Osteoblast (primary cell): ENCODE results near the gene PATJ. TPM values are rescaled to one million over a fixed set of nuclear protein-coding genes. Genes with fewer than 3 reads are reported as not detected.

Source experiments
- DNase-seq: peaks from one replicate; pipeline ENCODE4 v3.0.0; 2011; ENCODE audit warnings: low spot score, mixed read lengths; ENCODE audit not compliant: insufficient read length; ENCODE audit errors: missing footprints
- H2AFZ ChIP-seq: 2 replicates; pipeline ENCODE4 v1.6.0; 2011; ENCODE audit warnings: mild to moderate bottlenecking, low read length
- H3K27ac ChIP-seq: 2 replicates; pipeline ENCODE4 v1.5.1; 2011; ENCODE audit warnings: mild to moderate bottlenecking, low read depth, low read length, moderate library complexity
- H3K27me3 ChIP-seq: 2 replicates; pipeline ENCODE4 v1.6.0; 2012; ENCODE audit warnings: mild to moderate bottlenecking, control low read depth, inconsistent platforms, low read length, moderate library complexity; ENCODE audit not compliant: insufficient read depth
- H3K36me3 ChIP-seq: 2 replicates; pipeline ENCODE4 v1.5.1; 2011; ENCODE audit warnings: mild to moderate bottlenecking, low read length, control low read depth, moderate library complexity; ENCODE audit not compliant: insufficient read depth
- H3K4me1 ChIP-seq: 2 replicates; pipeline ENCODE4 v1.5.1; 2011; ENCODE audit warnings: mild to moderate bottlenecking, low read length, control low read depth, moderate library complexity; ENCODE audit not compliant: insufficient read depth
- H3K4me2 ChIP-seq: 2 replicates; pipeline ENCODE4 v1.6.0; 2011; ENCODE audit warnings: mild to moderate bottlenecking, low read length; ENCODE audit not compliant: insufficient read depth
- H3K4me3 ChIP-seq: fragments of 200-600 bp; sonication (generic); 3 replicates; pipeline ENCODE4 v1.5.1; 2012; ENCODE audit warnings: mild to moderate bottlenecking, low read length, inconsistent platforms; ENCODE audit not compliant: insufficient read depth
- H3K79me2 ChIP-seq: 2 replicates; pipeline ENCODE4 v1.6.0; 2012; ENCODE audit warnings: mild to moderate bottlenecking, low read length, control low read depth, inconsistent platforms; ENCODE audit not compliant: insufficient read depth
- H3K9me3 ChIP-seq: 2 replicates; pipeline ENCODE4 v1.5.1; 2011; ENCODE audit warnings: low read depth, low read length, control low read depth
- H4K20me1 ChIP-seq: 2 replicates; pipeline ENCODE4 v1.6.0; 2012; ENCODE audit warnings: mild to moderate bottlenecking, low read length, control low read depth; ENCODE audit not compliant: insufficient read depth
- total RNA-seq: library from RNA; depleted of rRNA; stranded (reverse); fragments of >200 nt; gene quantifications from 2 replicates; pipeline ENCODE4 v1.2.3, GENCODE V29; 2012
- TF ChIP-seq, protein P1 (sequence below): IDR thresholded peaks from 2 replicates; pipeline ENCODE4 v1.5.1; 2011; ENCODE audit warnings: mild to moderate bottlenecking, low read depth, low read length, moderate library complexity; ENCODE audit errors: extremely low read depth

PATJ gene
- total RNA-seq, 1 donor: 10.1 TPM

DNA sequence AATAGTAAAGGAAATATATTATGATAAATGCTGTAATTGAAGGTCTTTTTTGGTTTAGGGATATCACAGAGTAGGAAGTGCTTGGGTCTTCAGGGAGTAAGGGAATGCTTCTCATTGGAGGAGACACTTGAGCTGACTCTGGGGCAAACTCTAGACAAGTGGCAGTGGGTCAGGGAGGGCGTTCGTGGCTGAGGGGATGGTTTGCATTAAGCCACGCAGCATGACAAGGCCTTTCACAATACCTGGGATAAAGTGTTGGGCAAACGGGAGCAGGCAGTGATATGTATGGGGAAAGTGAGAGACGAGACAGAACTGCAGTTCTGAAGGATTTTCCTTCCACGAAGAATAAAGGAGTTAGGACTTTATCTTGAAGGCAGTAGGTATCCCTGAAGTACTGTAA, 109.0 kb downstream of the PATJ start:
- no peaks in the 10 kb centered on the region for H4K20me1 ChIP-seq
- peaks cover 3% of the 10 kb centered on the region for H3K4me1 ChIP-seq
- no peaks in the 10 kb centered on the region for H3K36me3 ChIP-seq
- no peaks in the 10 kb centered on the region for H3K79me2 ChIP-seq
- no peak overlapping the region for H3K4me2 ChIP-seq
- H3K4me3 ChIP-seq: no peak overlapping the region
- H3K27ac ChIP-seq: no peak overlapping the region
- H2AFZ ChIP-seq: peak overlapping the region; percentile 4
- DNase-seq: no peak
- TF ChIP-seq, protein P1, sequence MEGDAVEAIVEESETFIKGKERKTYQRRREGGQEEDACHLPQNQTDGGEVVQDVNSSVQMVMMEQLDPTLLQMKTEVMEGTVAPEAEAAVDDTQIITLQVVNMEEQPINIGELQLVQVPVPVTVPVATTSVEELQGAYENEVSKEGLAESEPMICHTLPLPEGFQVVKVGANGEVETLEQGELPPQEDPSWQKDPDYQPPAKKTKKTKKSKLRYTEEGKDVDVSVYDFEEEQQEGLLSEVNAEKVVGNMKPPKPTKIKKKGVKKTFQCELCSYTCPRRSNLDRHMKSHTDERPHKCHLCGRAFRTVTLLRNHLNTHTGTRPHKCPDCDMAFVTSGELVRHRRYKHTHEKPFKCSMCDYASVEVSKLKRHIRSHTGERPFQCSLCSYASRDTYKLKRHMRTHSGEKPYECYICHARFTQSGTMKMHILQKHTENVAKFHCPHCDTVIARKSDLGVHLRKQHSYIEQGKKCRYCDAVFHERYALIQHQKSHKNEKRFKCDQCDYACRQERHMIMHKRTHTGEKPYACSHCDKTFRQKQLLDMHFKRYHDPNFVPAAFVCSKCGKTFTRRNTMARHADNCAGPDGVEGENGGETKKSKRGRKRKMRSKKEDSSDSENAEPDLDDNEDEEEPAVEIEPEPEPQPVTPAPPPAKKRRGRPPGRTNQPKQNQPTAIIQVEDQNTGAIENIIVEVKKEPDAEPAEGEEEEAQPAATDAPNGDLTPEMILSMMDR: no peak
- no peaks in the 10 kb centered on the region for H3K27me3 ChIP-seq
- no peaks in the 10 kb centered on the region for H3K9me3 ChIP-seq

- H3K9me3 ChIP-seq: no peaks in the 10 kb centered on the region
- no peak for DNase-seq
- H3K27ac ChIP-seq: no peak overlapping the region
- H3K4me3 ChIP-seq: no peak overlapping the region
- peaks cover 3% of the 10 kb centered on the region for H3K4me1 ChIP-seq
- no peaks in the 10 kb centered on the region for H3K36me3 ChIP-seq
- H2AFZ ChIP-seq: no peak overlapping the region
- no peaks in the 10 kb centered on the region for H3K27me3 ChIP-seq
- H4K20me1 ChIP-seq: no peaks in the 10 kb centered on the region
- H3K79me2 ChIP-seq: no peaks in the 10 kb centered on the region
- TF ChIP-seq, protein P1: peak; percentile 79
- no peak overlapping the region for H3K4me2 ChIP-seq
Measured at GRCh38 chr1:61851849-61852669, 109.8 kb downstream of the PATJ start.

DNA sequence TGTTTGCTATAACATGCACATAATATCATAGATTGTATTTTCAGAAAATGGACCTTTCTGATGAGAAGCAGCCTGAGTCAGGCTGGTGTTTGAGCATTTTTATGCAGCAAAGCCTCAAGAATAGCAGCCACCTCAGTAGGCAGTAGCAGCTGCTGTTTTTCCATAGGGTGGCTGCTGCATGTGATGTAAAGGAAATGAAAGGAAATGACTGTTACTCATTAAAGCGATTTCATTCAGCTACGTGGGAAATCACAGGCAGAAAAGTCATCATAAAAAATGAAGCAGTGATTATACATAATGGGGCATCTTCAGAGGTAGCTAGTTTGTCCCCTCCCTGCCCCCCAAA, 110.4 kb downstream of the PATJ start:
- no peak overlapping the region for H2AFZ ChIP-seq
- TF ChIP-seq, protein P1: no peak
- no peaks in the 10 kb centered on the region for H3K9me3 ChIP-seq
- no peaks in the 10 kb centered on the region for H3K27me3 ChIP-seq
- H3K4me2 ChIP-seq: no peak overlapping the region
- H3K36me3 ChIP-seq: no peaks in the 10 kb centered on the region
- DNase-seq: no peak
- no peaks in the 10 kb centered on the region for H4K20me1 ChIP-seq
- no peak overlapping the region for H3K27ac ChIP-seq
- H3K79me2 ChIP-seq: no peaks in the 10 kb centered on the region
- H3K4me3 ChIP-seq: no peak overlapping the region
- no peaks in the 10 kb centered on the region for H3K4me1 ChIP-seq

DNA sequence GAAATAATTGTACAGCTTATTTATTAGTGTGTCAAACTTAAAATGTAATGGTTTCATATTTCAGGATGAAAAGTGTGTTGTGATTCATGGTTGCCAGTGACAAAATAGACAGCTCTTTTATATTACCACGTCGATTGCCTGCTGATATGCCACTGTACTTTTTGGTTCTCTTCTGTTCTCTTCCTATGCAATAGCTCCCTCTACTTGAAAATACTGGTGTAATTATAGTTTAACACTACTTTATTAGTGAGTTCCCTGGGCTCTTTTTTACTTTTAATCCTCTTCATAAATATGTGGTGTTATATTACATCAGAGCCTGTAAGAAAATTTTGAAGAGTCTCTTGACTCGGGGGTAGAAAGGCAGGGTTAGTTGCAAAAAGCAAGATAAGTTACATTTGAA, 111.3 kb downstream of the PATJ start:
- no peak overlapping the region for H2AFZ ChIP-seq

More for the DNA sequence above, 111.3 kb downstream of the PATJ start:
- no peak for DNase-seq
- Histone ChIP-seq H3K27ac (no peak overlapping the region), H3K4me2 (no peak overlapping the region), H3K9me3 (no peaks in the 10 kb centered on the region), H3K4me1 (no peaks in the 10 kb centered on the region), H3K27me3 (no peaks in the 10 kb centered on the region), H4K20me1 (no peaks in the 10 kb centered on the region), H3K79me2 (no peaks in the 10 kb centered on the region), H3K36me3 (no peaks in the 10 kb centered on the region), H3K4me3 (no peak overlapping the region)
- TF ChIP-seq, protein P1: peak; percentile 39
